Midbrain (tissue), 1 donor: Measurements from ENCODE around the gene ERBB2.
A peak's percentile ranks its signal among the peaks of the same experiment; 100 is the strongest.
"Not testable (repeated sequence)": the region's sequence is repeated elsewhere in the genome, so short reads cannot be mapped to it uniquely, and the experiment has no call there.

Experiments
- DNase-seq: peaks from one replicate; lab custom pipeline; 2025; lab: John Stamatoyannopoulos, UW

Gene ERBB2

DNA sequence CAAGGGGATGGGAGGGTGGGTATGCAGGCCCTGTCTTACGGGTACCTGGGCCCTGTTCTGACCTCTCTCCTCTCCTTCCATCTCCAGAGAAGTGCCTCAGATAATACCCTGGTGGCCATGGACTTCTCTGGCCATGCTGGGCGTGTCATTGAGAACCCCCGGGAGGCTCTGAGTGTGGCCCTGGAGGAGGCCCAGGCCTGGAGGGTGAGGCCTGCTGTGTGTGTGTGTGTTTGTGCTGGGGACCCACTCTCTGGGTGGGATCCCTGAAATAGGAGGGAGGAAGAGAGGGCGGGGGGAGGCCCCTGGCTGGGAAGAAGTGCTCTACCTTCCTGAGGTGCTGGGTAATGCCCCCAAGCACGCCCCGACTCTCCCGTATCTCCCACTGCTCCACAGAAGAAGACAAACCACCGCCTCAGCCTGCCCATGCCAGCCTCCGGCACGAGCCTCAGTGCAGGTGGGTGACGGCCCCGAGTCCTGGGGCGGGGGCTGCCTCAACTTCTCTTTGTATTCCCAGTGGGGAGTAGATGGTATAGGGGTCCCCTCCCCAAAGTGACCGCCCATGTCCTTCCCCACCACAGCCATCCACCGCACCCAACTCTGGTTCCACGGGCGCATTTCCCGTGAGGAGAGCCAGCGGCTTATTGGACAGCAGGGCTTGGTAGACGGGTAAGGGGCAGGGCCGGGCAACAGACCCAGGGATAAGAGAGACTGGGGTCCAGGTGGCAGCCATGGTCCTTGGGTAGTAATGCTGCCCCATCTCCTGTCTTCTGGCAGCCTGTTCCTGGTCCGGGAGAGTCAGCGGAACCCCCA, 45.7 kb downstream of the ERBB2 start:
- DNase-seq: no peak

DNA sequence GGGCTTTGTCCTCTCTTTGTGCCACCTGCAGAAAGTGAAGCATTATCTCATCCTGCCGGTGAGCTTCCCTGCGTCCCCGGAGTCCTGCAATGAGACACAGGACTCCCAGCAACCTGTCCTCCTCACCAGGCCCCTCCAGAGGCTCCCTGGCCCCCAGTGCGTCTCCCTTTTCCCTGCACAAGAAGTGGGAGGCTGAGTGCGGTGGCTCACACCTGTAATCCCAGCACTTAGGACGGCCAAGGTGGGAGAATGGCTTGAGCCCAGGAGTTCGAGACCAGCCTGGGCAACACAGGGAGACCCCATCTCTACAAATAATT, 46.2 kb downstream of the ERBB2 start:
- DNase-seq: no peak

DNA sequence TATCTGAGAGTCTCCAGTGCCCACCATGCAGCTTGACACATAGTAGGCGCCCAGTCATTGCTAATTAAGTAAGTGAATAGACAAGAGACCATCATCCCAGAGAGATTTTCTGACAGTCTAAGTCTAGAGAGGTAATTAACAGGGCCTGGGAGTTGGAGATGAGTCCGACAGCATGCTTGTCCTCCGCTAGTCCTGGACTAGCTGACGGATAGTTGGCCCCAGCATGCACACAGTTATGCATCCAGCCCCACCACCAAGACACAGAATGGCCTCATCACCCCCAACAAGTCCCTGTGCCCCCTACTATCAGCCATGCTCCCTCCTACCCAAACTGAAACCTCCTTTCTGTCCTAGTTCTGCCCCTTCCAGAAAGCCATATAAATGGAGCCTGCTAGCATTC, 47.9 kb downstream of the ERBB2 start:
- DNase-seq: no peak

DNA sequence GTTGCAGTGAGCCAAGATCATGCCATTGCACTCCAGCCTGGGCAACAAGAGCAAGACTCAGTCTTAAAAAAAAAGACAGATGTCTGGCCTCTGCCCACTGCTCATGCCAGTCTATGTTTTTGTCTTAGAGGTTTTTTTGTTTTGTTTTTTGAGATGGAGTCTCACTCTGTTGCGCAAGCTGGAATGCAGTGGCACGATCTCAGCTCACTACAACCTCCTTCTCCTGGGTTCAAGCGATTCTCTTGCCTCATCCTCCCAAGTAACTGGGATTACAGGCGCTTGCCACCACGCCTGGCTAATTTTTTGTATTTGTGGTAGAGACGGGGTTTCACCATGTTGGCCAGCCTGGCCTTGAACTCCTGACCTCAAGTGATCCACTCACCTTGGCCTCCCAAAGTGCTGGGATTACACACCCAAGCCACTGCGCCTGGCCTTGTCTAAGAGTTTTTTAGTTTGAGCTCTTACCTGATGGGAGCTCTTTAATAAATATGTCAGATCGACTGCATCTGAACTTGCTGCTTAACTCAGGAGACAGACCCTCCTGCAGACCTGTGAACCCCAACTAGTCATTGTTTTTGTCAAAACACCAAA, 48.7 kb downstream of the ERBB2 start:
- not testable (repeated sequence) for DNase-seq

DNA sequence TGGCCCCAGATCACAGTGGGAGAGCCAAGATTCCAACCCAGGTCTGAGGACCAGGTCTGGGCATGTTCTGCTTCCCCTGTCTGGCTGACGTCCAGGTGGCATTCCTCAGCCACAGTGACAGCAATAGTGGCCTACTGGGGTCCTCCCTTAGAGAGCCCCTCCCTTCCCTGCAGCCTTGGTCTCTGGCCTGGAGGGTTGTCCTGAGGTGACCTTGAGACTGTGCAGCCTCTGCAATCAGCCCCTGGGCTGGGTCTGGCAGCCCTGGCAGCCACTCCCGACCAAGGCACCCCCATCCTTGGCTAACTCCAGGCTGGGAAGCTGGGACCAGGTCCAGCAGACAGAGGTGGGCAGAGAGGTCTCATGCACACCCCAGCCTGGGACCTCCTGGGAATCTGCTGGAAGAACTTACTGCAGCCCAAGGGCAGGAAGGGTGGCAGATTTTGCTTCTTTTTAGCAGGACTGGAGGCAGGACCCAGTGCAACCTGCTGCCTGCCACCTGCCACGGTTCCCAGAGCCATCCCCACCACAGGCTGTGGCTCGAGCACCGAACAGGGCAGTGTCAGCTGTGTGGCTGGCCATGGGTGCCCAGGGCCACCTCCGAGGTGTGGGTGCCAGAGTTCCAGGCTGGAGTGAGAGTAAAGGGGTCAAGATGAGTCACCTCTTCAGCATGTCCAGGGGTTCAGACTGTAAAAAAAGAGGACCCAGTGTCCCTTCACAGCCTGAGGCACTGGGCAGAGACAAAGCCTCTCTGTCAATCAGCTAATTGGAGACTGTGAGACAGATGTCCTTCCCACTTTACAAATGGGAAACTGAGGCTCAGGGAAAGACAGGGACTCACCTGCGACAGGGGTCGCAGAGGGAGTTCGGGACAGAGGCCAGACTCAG, 50.5 kb downstream of the ERBB2 start:
- no peak for DNase-seq

DNA sequence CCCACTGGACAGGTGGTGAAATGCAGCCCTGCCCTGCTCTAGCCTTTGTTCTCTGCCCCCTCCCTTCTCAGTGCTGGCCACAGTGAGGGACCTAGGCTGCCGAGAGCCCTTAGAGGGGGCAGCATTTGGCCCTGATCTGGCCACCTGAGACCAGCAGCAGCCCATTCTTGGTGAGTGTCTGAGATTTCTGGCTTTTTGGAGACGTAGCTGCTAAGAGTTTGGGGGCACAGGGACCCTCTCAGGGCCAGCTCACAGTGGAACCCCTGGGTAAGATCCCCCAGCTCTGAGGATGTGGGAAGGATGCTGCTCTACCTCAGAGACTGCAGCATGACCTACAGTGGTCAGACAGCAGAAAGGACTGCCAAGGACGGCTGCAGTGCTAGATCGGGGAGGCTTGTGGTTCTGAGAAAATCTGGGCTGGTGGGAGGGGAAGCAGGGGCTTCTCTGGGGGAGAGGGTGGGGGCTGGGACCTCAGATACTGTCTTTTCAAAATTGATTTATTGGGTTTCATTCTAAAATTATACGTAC, 51.2 kb downstream of the ERBB2 start:
- no peak for DNase-seq

DNA sequence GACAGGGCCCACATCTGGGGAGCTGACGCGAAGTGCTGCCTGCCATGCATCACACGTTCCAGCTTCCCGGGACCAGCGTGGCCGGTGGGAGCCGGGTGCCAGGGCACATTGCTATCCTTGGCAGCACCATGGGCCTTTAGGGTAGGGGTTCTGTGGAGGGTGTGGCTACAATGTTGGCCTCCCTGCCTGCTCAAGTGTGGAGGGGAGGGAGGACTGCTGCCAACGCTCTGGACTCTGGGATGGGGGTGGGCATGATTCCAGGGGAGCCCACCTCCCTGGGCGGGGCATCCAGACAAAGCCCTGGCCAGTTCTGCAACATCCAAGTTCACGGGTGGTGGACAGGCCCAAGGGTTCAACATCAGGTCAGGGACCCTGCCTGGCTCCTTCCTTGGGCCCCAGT, 51.8 kb downstream of the ERBB2 start:
- no peak for DNase-seq

DNA sequence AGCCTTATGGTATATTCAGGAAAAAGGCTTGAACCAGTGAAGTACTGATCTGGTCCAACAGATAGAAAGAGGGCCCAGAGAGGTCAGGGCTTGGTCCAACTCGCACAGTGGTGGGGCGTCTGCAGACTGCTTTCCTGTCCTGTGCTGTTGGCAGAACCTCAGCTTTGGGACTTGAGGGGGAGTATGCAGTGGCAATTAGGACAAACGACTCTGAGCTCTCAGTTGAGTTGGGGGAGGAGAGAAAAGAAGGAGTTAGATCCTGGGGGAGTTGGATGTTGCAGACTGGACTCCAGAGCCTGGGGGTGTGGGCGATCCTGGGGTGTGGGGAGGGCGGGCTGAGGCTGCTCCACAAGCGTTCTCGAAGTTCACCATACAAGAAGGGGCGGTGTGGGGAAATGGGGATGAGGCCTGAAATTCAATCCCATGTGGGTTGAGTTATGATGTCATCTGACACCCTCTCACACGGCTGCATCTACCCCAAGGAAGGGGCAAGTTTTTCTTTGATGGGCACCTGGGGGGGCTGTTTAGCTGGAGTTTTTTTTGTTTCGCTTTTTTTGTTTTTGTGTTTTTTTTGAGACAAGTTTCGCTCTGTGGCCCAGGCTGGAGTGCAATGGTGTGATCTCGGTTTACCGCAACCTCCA, 52.5 kb downstream of the ERBB2 start:
- DNase-seq: no peak

DNA sequence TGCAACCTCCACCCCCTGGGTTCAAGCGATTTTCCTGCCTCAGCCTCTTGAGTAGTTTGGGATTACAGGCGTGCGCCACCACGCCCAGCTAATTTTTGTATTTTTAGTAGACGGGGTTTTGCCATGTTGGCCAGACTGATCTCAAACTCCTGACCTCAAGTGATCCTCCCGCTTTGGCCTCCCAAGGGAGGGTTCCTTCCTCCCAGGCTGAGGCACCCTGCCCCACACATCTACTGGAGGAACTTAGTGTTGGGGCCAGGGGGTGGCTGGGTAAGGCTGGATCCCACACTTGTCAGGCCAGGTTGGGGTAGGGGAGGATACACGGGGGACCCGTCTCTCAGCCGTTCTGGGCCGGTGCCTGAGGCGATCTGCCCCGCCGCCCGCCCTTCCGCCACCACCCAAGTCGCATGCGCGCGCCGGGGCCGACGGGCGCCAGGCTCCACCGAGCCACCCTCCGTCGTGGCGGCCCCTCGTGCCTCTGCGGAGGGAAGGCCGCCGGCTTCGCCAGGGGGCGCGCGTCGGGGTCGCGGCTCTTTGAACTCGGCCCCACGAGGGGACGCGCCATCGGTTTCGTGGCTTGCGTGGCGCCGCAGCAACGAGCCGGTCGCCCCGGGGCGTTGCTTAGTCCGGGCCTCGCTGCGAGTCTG, 53.8 kb downstream of the ERBB2 start:
- peak; percentile 51 for DNase-seq

DNA sequence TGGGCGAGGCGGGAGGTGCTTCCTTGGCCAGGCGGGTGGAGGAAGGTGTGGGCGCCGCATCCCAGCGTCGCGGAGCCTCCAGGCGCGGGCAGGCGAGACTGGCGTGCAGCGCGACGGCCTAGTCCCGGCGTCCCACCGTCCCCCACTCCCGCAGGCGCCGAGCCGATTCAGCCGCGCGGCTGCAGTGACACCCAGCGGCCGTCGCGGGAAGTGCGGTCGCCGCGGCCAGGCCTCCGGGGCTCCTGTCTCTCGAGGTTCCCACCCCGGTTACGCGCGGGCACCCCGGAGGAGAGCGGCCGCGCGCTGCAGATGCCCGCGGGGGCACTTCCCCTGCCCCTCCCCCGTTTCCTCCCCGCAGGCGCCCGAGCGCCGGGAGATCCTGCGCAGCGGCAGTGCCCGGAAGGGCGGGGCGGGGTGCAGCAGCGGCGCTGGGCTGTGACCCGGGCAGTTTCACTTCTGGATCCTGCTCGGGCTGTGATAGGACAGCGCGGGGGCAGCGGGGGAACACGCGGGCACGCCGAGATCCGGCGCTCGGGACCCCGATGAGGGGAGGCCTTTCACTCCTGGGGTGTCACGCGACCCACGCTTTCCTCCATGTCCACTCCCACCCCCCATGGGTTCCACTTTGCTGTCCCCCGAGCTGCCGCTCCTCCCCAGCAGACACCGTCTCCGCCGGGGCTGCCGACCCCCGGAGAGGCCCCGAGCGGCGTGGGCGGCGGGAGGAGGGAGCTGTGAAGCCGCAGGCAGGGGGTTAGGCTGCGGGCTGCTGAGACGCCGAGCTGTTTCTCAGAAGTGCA, 54.5 kb downstream of the ERBB2 start:
- DNase-seq: peak; percentile 87

DNA sequence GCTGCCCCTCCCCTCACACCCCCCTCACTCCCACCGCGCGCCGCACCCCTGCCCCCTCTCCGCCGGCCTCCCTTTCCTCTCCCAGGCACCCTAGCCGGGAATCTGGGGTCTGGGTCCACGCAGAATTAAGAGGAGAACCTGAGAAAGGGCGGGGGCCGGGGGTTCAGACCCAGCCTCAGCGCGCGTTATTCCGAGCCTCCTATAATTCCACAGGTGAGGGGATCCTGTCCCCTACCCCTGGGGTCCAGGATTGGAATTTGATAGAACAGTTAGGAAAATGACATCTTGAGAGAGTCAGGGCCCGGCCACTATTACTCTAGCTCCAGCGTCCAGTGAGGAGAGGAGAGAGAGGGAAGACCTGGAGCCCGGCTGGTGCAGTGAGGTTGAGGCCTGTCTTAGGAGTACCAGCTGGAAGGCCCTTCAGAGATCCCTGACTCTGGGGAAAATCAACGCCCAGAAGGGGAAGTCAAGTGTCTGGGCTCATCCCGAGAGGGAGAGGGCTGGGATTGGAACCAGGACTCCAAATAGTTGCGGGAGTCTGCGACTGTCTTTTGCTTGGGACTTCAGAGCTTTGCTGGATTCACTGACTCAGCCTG, 55.2 kb downstream of the ERBB2 start:
- no peak for DNase-seq

DNA sequence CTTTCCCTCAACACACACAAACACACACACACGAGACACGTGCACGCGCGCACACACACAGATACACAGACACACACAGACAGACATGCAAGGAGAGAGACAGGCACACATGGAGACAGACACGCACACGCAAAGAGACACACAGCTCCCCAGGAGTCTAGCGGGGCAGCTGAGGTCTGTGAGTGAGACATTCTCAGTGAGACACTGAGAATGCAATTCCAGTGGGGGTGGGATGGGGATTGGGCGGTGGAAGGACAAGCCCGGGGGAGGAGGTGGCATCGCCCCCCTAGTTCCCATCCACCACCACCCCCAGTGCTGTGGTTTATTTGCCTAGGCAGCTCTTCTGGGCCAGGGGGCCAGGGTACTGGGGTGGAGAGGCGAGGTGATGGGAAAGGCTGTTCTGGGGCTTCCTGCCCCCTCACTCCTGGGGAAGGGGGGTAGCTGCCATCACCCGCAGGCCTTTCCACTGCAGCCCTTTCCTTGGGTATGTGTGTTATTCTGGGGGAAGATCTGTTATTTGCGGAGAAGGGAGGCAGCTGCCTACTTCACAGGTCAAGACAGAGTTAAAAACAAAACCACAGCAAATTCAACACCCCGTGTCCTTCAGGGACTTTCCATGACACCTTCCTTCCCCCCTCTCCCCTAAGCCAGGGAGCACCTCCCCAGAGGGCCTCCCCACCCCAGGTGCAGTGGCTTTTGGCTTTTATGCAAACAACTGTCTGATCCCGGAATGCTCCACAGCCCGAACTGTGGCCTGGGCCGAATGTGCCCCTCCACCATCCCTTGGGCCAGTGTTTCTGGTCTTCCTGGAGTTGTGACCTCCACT, 55.9 kb downstream of the ERBB2 start:
- no peak for DNase-seq

DNA sequence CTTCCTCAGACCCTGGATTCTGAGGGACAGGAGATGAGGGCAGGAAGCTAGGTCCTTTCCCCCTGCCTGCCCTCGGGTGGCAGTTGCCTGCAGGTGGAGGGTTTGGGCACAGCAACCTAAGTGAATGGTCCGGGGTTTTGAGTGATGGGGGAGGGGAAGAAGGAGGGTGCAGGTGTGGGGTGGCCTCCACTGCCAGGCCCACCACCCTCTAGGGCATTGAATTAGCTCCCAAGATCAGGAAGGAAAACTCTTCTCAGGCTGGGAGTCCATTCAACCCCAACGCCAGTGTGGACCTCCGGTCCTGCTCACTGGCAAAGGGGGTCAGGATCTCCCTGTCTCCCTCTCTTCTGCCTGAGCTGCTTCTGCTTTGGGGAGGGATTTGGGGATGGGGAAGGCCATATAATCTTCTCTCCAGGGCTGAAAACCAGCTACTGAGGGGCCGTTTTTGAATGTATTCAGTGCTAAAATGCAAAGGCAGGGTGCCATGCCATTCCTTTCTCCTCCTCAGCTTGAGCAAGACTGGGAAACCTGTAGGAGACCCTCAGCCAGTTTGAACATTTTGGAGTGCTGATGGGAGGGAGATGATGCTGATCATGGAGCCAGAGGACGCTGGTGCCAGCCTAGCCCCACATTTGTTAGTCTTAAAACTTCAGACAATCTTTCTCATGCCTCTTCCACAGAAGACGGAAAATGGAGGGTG, 56.7 kb downstream of the ERBB2 start:
- DNase-seq: no peak

DNA sequence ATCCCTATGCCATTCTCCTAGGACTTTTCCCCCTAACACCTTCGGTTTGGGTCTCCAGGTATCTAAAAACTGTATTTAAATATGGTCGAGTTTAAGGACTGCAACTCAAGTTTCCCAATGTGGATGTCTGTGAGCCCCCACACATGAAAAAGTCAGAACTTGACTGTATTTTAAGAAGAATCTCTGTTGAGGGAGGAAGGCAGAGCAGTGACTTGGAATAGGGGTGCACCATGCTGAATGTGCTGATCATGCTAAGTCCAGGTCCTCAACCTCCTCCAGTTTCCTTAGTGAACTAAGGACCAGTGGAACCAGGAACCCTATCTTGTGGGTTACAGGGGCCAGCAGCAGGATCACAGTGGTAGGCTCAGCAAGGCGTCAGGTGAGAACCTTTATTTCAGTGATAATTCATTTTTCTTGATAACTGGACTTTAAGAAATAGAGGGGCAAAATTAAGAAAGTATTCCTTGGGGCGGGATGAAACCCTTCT, 57.4 kb downstream of the ERBB2 start:
- no peak for DNase-seq

DNA sequence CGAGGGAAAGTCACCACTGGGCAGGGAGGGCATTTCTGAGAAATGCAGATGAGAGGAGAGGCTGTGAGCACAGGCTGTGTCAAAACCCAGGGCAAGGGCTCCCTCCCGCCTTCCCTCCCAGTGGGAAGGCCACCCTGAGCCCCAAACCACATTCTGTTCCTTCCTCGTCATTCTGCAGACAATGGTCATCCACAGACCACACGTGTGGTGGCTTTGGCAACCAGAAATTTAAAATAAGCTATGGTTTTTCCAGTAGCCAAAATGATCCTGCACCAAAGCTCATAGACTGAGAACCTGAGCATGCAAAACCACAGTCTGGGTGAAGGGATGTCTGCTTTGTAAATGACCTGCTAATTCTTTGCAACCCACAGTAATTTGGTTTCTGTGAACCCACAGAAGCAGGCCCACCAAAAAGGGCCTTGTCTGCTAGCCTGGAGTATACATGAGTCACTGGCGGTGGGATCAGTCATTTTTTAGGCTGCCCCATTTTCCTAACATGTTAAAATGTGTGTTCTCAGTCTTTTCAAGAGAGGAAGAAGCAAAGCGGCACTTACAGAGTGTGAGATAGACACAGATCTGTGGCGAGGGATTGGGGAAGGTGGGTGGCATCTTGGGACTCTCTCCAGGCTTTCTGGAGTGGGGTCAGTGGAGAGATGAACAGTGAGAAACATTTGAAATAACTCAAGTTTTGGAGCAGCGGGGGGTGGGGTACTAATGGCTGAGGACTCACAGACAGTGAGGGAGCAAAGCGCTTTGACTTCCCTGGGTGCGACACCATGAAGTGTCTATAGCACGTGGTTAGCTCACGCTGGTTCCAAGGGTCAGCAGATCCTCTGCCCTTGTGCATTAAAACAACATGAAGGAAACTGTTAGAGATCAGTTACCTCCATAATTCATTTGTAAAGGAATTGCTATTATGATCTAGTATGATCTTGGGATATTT, 58.3 kb downstream of the ERBB2 start:
- no peak for DNase-seq

DNA sequence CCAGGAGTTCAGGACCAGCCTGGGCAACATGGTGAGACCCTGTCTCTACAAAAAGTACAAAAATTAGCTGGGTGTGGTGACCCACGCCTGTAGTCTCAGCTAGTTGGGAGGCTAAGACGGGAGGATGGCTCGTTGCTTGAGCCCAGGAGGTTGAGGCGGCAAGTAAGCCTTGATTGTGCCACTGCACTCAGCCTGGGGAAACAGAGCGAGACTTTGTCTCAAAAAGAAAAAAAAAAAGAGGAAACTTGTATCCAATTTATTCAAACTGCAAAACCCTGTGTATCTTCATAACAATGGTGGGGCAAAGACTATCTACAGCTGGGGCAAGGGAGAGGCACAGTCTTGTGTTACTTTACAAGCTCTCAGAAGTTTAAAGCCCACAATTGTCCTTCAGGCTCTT, 59.3 kb downstream of the ERBB2 start:
- DNase-seq: no peak

DNA sequence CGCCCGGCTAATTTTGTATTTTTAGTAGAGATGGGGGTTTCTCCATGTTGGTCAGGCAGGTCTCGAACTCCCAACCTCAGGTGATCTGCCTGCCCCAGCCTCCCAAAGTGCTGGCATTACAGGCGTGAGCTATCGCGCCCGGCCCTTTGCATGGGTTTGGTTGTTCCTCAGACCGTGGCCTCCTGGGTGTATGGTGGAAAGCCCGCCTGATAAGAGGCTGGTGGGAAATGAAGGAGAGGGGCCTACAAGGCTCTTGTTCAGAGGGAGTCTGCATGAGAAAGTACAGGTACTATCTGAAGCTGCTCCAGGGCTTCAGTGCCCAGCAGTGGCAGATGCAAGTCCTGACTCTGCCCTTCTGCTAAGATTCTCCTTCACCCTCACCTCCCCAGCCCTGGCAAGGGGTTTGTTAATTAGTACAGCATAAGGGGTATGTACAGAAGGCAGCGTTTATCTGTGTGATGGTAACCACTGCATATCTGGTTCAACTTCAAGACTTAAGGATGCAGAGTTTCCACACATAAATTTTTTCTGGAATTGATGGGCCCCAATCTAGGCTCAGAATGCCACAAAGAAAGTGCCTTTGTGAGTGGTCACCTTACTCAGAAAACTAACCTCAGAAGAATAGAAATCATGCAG, 62.1 kb downstream of the ERBB2 start:
- no peak for DNase-seq
